ENCODE results near the gene STPG3.

STPG3 gene

DNA sequence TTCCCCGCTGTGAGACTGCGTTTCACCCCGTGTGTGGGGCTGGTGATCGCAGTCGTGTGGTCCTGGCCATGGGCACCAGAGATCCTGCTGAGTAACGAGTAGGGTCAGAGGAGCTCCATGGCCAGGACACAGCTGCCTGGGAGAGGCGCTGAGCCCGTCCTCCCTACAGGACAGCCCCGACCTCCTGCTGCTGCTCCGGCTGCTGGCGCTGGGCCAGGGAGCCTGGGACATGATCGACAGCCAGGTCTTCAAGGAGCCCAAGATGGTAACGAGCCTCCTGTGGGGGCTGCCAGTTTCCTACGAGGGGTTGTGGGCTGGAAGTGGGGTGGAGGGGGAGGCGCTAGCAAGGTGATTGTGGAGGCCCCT lies 15.1 kb downstream of the STPG3 start:
- Histone ChIP-seq H3K27me3 (ENCODE audit: control insufficient read depth, insufficient read depth, low read length) (no peaks in the 10 kb centered on the region), H3K4me3 (ENCODE audit: low read depth, low read length) (no peak overlapping the region), H3K9me3 (ENCODE audit: control insufficient read depth, insufficient read depth, low read depth, low read length) (no peaks in the 10 kb centered on the region), H3K4me1 (ENCODE audit: control insufficient read depth, insufficient read depth, low read length) (no peaks in the 10 kb centered on the region), H3K36me3 (ENCODE audit: control insufficient read depth, insufficient read depth, low read length) (peaks cover 69% of the 10 kb centered on the region), H3K27ac (ENCODE audit: low read depth, low read length) (no peak overlapping the region), H3K9ac (ENCODE audit: low read length) (no peak overlapping the region)

- Histone ChIP-seq H3K36me3 (ENCODE audit: control insufficient read depth, insufficient read depth, low read length) (peaks cover 72% of the 10 kb centered on the region), H3K27me3 (ENCODE audit: control insufficient read depth, insufficient read depth, low read length) (no peaks in the 10 kb centered on the region), H3K27ac (ENCODE audit: low read depth, low read length) (no peak overlapping the region), H3K9me3 (ENCODE audit: control insufficient read depth, insufficient read depth, low read depth, low read length) (no peaks in the 10 kb centered on the region), H3K4me3 (ENCODE audit: low read depth, low read length) (no peak overlapping the region), H3K9ac (ENCODE audit: low read length) (no peak overlapping the region), H3K4me1 (ENCODE audit: control insufficient read depth, insufficient read depth, low read length) (no peaks in the 10 kb centered on the region)
Measured at GRCh38 chr9:137266585-137267453, 15.7 kb downstream of the STPG3 start.

DNA sequence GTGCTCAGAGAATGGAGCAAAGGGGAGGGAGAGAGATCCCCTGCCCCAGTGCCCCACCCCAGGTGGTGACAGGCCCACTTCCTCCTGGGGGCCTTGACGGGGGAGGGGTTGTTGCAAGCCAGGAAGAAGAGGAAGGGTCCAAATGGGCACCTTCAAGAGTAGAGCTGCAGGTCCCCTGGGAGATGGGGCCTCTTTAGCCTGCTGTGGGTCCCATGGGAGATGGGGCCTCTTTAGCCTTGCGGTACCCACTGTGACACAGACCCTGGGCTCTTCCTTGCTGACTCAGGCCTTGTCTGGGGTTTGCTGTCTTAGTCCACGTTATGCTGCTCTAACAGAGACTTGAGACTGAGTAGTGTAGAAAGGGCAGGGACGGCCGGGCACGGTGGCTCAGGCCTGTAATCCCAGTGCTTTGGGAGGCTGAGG lies 16.9 kb downstream of the STPG3 start:
- Histone ChIP-seq H3K4me1 (ENCODE audit: control insufficient read depth, insufficient read depth, low read length) (no peaks in the 10 kb centered on the region), H3K36me3 (ENCODE audit: control insufficient read depth, insufficient read depth, low read length) (peaks cover 78% of the 10 kb centered on the region), H3K27me3 (ENCODE audit: control insufficient read depth, insufficient read depth, low read length) (no peaks in the 10 kb centered on the region), H3K9ac (ENCODE audit: low read length) (no peak overlapping the region), H3K27ac (ENCODE audit: low read depth, low read length) (no peak overlapping the region), H3K4me3 (ENCODE audit: low read depth, low read length) (no peak overlapping the region), H3K9me3 (ENCODE audit: control insufficient read depth, insufficient read depth, low read depth, low read length) (no peaks in the 10 kb centered on the region)

GRCh38 chr9:137268538-137269201 lies 17.6 kb downstream of the STPG3 start:
- peaks cover 3% of the 10 kb centered on the region; the same call in 1 of the 2 replicates for H3K4me1 ChIP-seq (ENCODE audit: control insufficient read depth, insufficient read depth, low read length)
- no peaks in the 10 kb centered on the region for H3K27me3 ChIP-seq (ENCODE audit: control insufficient read depth, insufficient read depth, low read length)
- H3K9ac ChIP-seq (ENCODE audit: low read length), result no peak overlapping the region
- peaks cover 77% of the 10 kb centered on the region for H3K36me3 ChIP-seq (ENCODE audit: control insufficient read depth, insufficient read depth, low read length)
- no peak overlapping the region for H3K27ac ChIP-seq (ENCODE audit: low read depth, low read length)
- H3K9me3 ChIP-seq (ENCODE audit: control insufficient read depth, insufficient read depth, low read depth, low read length), result no peaks in the 10 kb centered on the region
- no peak overlapping the region for H3K4me3 ChIP-seq (ENCODE audit: low read depth, low read length)

DNA sequence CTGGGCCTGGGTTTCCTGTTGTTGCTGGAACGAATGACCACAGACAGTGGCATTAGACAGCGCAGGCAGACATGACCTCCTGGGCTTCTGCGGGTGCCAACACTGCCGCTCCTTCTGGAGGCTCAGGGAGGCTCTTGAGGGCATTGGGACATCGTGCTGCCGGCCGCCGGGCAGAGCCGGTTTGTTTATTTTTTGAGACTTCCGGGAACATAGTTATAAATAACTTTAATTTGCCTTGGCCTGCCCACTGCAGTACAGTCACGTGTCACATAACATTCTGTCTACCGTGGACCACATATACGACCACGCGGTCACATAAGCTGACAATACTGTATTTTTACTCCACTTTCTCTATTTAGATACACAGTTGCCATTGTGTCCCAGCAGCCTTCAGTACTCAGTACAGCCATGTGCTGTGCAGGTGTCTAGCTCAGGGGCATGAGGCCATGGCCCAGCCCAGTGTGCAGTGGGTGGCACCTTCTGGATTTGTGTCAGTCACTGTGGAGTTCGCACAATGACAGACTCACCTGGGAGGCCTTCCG lies 18.2 kb downstream of the STPG3 start:
- Histone ChIP-seq H3K36me3 (ENCODE audit: control insufficient read depth, insufficient read depth, low read length) (peaks cover 75% of the 10 kb centered on the region), H3K4me1 (ENCODE audit: control insufficient read depth, insufficient read depth, low read length) (peaks cover 3% of the 10 kb centered on the region; the same call in 1 of the 2 replicates), H3K27me3 (ENCODE audit: control insufficient read depth, insufficient read depth, low read length) (no peaks in the 10 kb centered on the region), H3K4me3 (ENCODE audit: low read depth, low read length) (no peak overlapping the region), H3K9ac (ENCODE audit: low read length) (no peak overlapping the region), H3K9me3 (ENCODE audit: control insufficient read depth, insufficient read depth, low read depth, low read length) (no peaks in the 10 kb centered on the region), H3K27ac (ENCODE audit: low read depth, low read length) (no peak overlapping the region)

DNA sequence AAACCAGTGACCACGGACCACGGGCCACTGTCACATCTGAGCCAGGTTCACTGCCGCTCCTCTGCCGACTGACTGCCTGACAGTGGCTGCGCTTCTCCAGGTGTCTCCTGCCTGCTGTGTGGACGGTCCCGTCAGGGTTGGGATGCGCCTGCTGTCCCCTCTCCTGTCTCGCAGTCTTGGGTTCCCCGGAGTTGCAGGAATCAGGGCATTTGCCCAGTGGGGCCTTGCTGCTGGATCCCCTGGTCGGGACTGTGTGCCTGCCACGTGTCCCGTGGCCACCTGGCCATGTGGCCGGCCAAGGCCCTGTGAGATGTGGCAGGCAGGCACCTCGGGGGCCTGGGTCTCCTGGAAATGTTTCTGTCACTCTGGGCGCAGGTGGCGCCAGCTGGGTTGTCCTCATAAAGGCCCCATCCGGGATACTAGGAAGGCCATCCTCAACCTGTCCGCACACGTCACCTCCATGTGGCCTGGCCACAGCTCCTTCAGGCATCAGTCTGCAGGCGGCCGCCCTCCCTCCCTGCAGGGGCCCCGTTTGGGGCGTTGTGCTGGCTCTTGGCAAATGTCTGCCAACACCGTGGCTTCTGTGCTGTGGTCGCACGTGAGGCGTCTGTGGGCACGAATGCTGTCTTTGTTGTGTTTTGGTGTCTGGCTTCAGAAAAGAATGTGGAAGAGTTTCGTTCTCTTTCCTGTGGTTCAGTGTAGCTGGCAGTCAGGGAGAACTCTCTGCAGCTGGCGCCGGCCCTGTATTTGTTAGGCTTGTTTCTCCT lies 20.0 kb downstream of the STPG3 start:
- Histone ChIP-seq H3K4me3 (ENCODE audit: low read depth, low read length) (no peak overlapping the region), H3K9me3 (ENCODE audit: control insufficient read depth, insufficient read depth, low read depth, low read length) (no peaks in the 10 kb centered on the region), H3K27ac (ENCODE audit: low read depth, low read length) (no peak overlapping the region), H3K27me3 (ENCODE audit: control insufficient read depth, insufficient read depth, low read length) (no peaks in the 10 kb centered on the region), H3K36me3 (ENCODE audit: control insufficient read depth, insufficient read depth, low read length) (peaks cover 61% of the 10 kb centered on the region), H3K4me1 (ENCODE audit: control insufficient read depth, insufficient read depth, low read length) (peaks cover 16% of the 10 kb centered on the region; the same call in 1 of the 2 replicates), H3K9ac (ENCODE audit: low read length) (no peak overlapping the region)

- H3K9me3 ChIP-seq (ENCODE audit: control insufficient read depth, insufficient read depth, low read depth, low read length), result no peaks in the 10 kb centered on the region
- peaks cover 21% of the 10 kb centered on the region for H3K4me1 ChIP-seq (ENCODE audit: control insufficient read depth, insufficient read depth, low read length)
- H3K27ac ChIP-seq (ENCODE audit: low read depth, low read length), result no peak overlapping the region
- no peaks in the 10 kb centered on the region for H3K27me3 ChIP-seq (ENCODE audit: control insufficient read depth, insufficient read depth, low read length)
- H3K36me3 ChIP-seq (ENCODE audit: control insufficient read depth, insufficient read depth, low read length), result peaks cover 55% of the 10 kb centered on the region
- H3K9ac ChIP-seq (ENCODE audit: low read length), result no peak overlapping the region
- H3K4me3 ChIP-seq (ENCODE audit: low read depth, low read length), result no peak overlapping the region
Measured at GRCh38 chr9:137271696-137272076, 20.6 kb downstream of the STPG3 start.

DNA sequence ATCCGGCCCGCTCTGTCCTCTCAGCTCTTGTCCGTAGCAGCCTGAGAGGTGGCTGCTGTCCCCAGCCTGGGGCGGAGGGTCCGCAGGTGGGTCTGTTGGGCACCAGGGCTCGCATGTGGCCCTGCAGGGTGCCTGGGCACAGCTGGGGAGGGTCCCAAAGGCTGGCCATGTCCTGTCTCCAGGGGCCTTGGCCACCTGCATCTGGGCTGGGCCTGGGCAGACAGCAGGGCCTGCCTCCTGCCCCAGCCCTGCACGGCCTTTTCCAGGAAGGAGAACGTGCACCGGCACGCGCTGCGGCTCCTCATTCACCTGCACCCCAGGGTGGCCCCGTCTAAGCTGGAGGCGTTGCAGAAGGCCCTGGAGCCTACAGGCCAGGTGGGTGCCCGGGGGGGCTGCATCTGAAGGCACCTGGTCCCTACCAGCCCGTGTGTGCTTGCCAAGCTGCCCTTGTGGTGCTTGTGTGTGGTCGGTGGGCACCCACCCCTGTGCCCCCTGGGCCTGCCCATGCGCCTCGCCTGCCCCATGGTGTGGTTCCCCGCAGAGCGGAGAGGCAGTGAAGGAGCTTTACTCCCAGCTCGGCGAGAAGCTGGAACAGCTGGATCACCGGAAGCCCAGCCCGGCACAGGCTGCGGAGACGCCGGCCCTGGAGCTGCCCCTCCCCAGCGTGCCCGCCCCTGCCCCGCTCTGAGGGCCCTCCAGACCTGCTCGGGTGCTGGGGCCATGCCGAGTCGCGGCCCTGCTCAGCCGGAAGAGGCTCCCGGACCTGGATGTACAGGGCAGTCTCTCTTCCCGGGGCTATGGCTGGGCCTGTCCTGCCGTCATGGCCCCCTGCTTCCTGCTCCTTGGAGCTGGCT lies 21.4 kb downstream of the STPG3 start:
- peaks cover 48% of the 10 kb centered on the region for H3K36me3 ChIP-seq (ENCODE audit: control insufficient read depth, insufficient read depth, low read length)
- no peak overlapping the region; the same call in 1 of the 2 replicates for H3K27ac ChIP-seq (ENCODE audit: low read depth, low read length)
- peaks cover 29% of the 10 kb centered on the region for H3K4me1 ChIP-seq (ENCODE audit: control insufficient read depth, insufficient read depth, low read length)
- H3K27me3 ChIP-seq (ENCODE audit: control insufficient read depth, insufficient read depth, low read length), result no peaks in the 10 kb centered on the region
- H3K9ac ChIP-seq (ENCODE audit: low read length), result no peak overlapping the region
- no peak overlapping the region for H3K4me3 ChIP-seq (ENCODE audit: low read depth, low read length)
- no peaks in the 10 kb centered on the region for H3K9me3 ChIP-seq (ENCODE audit: control insufficient read depth, insufficient read depth, low read depth, low read length)

DNA sequence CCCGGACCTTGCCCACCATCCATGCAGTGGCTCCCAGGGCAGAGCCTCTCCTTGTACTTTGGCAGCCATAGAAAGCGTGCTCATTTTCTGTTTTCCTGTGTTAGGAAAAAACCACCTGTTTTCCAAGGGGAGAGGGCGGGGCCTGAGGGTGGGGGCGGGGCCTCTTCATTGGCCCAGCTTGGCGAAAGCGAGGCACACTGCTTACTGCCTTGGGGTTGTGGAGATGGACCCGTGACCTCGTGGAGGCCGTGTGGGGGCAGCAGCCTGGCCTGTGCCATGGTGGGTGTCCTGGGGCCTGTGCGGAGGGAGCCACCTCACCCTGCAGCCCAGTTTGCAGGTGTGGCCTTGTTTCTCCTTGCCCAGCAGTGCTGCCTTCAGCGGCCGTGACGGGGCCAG lies 22.0 kb downstream of the STPG3 start:
- no peak overlapping the region for H3K27ac ChIP-seq (ENCODE audit: low read depth, low read length)
- no peaks in the 10 kb centered on the region for H3K27me3 ChIP-seq (ENCODE audit: control insufficient read depth, insufficient read depth, low read length)
- H3K9ac ChIP-seq (ENCODE audit: low read length), result no peak overlapping the region
- H3K9me3 ChIP-seq (ENCODE audit: control insufficient read depth, insufficient read depth, low read depth, low read length), result no peaks in the 10 kb centered on the region
- no peak overlapping the region for H3K4me3 ChIP-seq (ENCODE audit: low read depth, low read length)
- H3K4me1 ChIP-seq (ENCODE audit: control insufficient read depth, insufficient read depth, low read length), result peaks cover 35% of the 10 kb centered on the region
- peaks cover 42% of the 10 kb centered on the region for H3K36me3 ChIP-seq (ENCODE audit: control insufficient read depth, insufficient read depth, low read length)

DNA sequence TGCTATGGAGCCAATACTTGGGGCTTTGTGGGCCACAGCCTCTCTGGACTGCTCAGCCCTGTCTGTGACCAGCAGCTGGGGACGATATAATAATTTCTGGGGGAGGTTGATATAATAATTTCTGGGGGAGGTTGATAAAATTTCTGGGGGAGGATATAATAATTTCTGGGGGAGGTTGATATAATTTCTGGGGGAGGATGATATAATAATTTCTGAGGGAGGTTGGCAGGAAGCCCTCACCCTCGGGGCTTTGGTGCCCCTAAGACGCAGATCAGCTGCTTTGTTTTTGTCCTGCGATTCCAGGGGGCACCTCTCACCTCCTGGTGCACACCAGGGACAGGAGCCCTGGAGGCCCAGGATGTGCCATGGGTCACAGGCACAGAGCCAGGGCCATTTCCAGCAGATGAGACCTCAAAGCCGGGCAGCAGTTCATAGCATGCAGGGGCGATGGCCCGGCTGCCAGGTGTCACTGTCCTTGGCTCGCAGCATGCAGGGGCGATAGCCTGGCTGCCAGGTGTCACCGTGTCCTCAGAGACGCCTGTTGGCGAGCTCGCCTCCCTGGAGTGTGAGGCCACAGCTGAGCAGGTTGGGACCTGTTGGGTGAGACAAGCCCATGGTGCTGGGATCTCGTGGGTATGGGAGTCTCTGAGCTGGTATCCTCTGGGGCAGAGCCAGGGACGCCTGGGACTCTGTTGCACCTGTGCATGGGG lies 22.7 kb downstream of the STPG3 start:
- peaks cover 35% of the 10 kb centered on the region for H3K4me1 ChIP-seq (ENCODE audit: control insufficient read depth, insufficient read depth, low read length)
- no peak overlapping the region for H3K9ac ChIP-seq (ENCODE audit: low read length)
- H3K36me3 ChIP-seq (ENCODE audit: control insufficient read depth, insufficient read depth, low read length), result peaks cover 36% of the 10 kb centered on the region
- no peaks in the 10 kb centered on the region for H3K9me3 ChIP-seq (ENCODE audit: control insufficient read depth, insufficient read depth, low read depth, low read length)
- H3K27ac ChIP-seq (ENCODE audit: low read depth, low read length), result no peak overlapping the region
- no peaks in the 10 kb centered on the region for H3K27me3 ChIP-seq (ENCODE audit: control insufficient read depth, insufficient read depth, low read length)
- H3K4me3 ChIP-seq (ENCODE audit: low read depth, low read length), result no peak overlapping the region

Data from HUES6 (cell line).